KBM-7 (cell line): Measurements from ENCODE around the gene PITHD1.
"Not testable (repeated sequence)": the region's sequence is repeated elsewhere in the genome, so short reads cannot be mapped to it uniquely, and the experiment has no call there.

Source experiments
- DNase-seq: peaks from one replicate; pipeline ENCODE4 v3.0.0-alpha.2; 2015
- in situ Hi-C: fragments of 300-500 bp; cut with MboI; formaldehyde crosslinking; loops from 2 replicates; pipeline ENCODE4 v1.14.3; 2020; ENCODE audit warnings: low sequenced_read_pairs, low pct_unique_long_range_greater_than_20kb, mixed read lengths

PITHD1 gene

GRCh38 chr1:23814016-23814415 lies 35.8 kb downstream of the PITHD1 start:
- in situ Hi-C loops = loop anchor here (25.0 kb wide), 1 partner anchor 98 kb away; the partner anchor contains the start of gene CNR2
- no peak for DNase-seq

GRCh38 chr1:23816361-23816760 lies 38.1 kb downstream of the PITHD1 start:
- no peak for DNase-seq
- in situ Hi-C loops = loop anchor here (25.0 kb wide), 1 partner anchor 96 kb away; the partner anchor contains the start of gene CNR2

GRCh38 chr1:23816906-23817305 lies 38.7 kb downstream of the PITHD1 start:
- DNase-seq = peak; percentile 72
- in situ Hi-C loops = loop anchor here (25.0 kb wide), 1 partner anchor 95 kb away; the partner anchor contains the start of gene CNR2

DNA sequence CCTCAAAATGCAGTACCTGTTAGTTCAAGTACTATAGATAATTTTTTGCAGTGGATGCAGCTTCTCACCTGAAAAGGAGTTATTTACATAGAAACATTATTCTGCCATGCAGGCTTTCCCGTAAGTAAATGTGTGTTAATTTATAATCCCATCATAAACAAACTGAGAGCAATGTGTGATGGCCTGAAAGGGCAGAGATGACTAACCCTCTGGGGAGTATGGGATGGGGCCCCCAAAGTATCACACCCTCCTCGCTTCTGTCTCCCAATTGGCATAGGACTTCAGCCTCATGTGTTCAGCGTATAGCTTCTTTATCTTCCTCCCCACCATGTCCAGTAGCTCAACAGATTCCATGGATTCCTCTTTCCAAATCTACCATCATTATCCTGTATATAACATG lies 39.4 kb downstream of the PITHD1 start:
- in situ Hi-C loops = loop anchor here (25.0 kb wide), 1 partner anchor 95 kb away; the partner anchor contains the start of gene CNR2

GRCh38 chr1:23823767-23824166 lies 45.5 kb downstream of the PITHD1 start:
- in situ Hi-C loops = loop anchor here (25.0 kb wide), 1 partner anchor 89 kb away; the partner anchor contains the start of gene CNR2
- DNase-seq = no peak

More for the DNA sequence above, 39.4 kb downstream of the PITHD1 start:
- DNase-seq = no peak

- no peak for DNase-seq
Observed at GRCh38 chr1:23824711-23825075, 46.5 kb downstream of the PITHD1 start.

DNA sequence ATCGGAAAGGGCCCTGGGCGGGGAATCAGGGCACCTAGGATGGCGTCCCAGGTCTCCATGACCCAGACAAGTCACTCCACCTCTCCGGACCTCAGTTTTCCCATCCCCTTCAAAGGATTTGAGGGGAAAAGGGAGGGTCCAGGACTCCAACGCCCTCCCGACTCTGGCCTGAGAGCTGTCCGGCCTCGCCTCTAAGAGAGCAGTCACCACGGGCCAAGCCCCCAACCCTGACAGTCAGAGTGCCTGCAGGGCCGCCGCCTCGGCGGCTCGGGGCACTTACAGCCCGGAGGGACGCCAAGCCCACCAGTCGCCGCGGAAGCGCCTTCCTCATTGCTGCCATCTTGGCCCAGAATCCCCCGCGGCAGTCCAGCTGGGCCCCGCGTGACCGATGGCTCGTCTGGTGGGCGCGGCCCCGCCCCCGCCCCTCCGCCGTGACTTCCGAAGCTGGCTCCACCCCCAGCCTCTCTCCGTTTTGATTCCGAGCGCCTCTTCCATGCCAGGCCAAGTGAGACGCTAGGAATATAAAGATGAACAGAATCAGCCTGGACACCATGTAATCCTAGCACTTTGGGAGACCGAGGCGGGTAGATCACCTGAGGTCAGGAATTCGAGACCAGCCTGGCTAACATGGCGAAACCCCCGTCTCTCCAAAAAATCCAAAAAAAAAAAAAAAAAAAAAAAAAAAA lies 47.0 kb downstream of the PITHD1 start, which contains the start of gene HMGCL:
Gene HMGCL, minus strand, starts transcription at position 354 of the 686 bp plus-strand sequence. Its CDS starts 14 bp downstream, at position 340.
- DNase-seq = peak; percentile 87
- in situ Hi-C loops = no loop called here

More at GRCh38 chr1:23824711-23825075, 46.5 kb downstream of the PITHD1 start:
- in situ Hi-C loops = loop anchor here (25.0 kb wide), 1 partner anchor 88 kb away; the partner anchor contains the start of gene CNR2

DNA sequence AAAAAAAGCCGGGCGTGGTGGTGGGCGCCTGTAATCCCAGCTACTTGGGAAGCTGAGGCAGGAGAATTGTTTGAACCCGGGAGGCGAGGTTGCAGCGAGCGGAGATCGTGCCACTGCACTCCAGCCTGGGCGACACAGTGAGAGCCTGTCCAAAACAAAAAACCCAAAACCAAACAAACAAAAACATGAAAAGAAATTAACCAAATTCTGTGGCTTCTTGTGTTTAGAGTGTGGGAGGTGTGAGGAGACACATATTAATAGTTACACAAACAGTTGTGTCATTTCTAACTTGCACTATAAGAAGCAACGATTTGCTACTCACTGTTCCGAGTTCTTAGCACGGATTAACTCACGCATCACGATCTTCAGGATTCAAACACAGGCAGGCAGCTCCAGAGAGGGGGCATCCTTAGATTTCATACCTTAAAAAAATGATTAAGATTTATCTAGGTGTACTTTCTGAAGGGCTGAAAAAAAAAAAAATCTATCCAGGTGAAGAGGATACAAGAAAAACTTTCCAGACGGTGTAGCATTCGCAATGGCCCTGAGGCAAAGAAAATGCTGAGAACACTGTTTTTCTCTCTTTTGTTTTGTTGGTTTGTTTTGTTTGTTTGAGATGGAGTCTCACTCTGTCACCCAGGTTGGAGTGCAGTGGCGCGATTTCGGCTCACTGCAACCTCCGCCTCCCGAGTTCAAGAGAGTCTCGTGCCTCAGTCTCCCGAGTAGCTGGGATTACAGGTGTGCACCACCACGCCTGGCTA lies 47.7 kb downstream of the PITHD1 start:
- no peak for DNase-seq
- in situ Hi-C loops = no loop called here

GRCh38 chr1:23826590-23826989 lies 48.4 kb downstream of the PITHD1 start:
- in situ Hi-C loops = not testable (repeated sequence)

DNA sequence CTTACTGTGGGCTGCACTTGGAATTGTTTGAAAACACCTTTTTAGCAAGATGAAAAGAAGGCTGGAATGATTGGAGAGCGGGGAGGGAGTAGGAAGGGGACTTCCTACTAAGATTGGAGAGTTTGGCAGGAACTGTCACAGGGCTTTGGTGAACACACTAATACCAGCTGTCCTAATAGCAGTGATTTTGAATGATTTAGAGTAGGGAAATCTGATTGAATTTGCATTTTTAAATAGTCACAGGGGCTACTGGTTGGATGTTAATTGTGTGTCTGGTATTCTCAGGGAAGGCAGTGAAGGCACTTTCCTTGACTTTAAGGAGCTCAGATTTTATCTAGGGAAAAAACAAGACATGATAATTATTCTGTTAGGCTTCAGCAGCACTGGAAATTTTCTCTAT lies 49.5 kb downstream of the PITHD1 start:
- in situ Hi-C loops = no loop called here
- no peak for DNase-seq

More at GRCh38 chr1:23826590-23826989, 48.4 kb downstream of the PITHD1 start:
- DNase-seq = not testable (repeated sequence)

- in situ Hi-C loops, DNase-seq: not testable (repeated sequence)
Observed at GRCh38 chr1:23834156-23834555, 55.9 kb downstream of the PITHD1 start.

DNA sequence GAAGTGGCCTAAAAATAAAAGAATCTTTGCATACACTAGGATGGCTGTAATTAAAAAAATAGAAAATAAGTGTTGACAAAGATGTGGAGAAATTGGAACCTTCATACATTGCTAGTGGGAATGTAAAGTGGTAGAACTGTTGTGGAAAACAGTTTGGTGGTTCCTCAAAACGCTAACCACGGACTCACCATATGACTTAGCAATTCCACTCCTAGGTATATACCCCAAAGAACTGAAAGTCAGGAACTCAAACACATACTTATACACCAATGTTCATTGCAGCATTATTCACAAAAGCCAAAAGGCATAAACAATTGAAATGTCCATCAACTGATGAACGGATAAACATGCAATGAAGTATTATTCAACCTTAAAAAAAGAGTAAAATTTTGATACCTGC lies 57.8 kb downstream of the PITHD1 start:
- DNase-seq = peak; percentile 37

More for the DNA sequence above, 57.8 kb downstream of the PITHD1 start:
- in situ Hi-C loops = no loop called here
